Endothelial cell of umbilical vein (primary cell): Measurements from ENCODE around the gene DDX25. TPM values are rescaled to one million over a fixed set of nuclear protein-coding genes. Genes with fewer than 3 reads are reported as not detected.
"Not testable (repeated sequence)": the region's sequence is repeated elsewhere in the genome, so short reads cannot be mapped to it uniquely, and the experiment has no call there.

Experiments
- BruUV-seq: library from RNA; stranded (reverse); fragments of 400-500 nt; replicated peaks from 2 replicates; lab custom pipeline; 2021; lab: Mats Ljungman, UMichigan
- CTCF ChIA-PET: fragments of 300-600, 350-600 bp; sonication (Branson Sonifier 250); formaldehyde crosslinking; loops from one replicate; lab custom pipeline; 2021; ENCODE audit warnings: antibody characterized with exemption, inconsistent platforms; lab: Charles Lee
- POLR2A ChIA-PET: fragments of 300-600, 350-600 bp; sonication (Branson Sonifier 250); formaldehyde crosslinking; loops from one replicate; lab custom pipeline; 2021; ENCODE audit warnings: antibody characterized with exemption, inconsistent platforms; lab: Charles Lee
- DNase-seq: peaks from one replicate; pipeline ENCODE4 v3.0.0-alpha.2; 2011; ENCODE audit warnings: low read depth, low spot score
- FAIRE-seq: peaks from 2 replicates; lab custom pipeline; 2011; peaks lifted over from hg19 to GRCh38; lab: Jason Lieb, UNC
- H2AFZ ChIP-seq: 2 replicates; pipeline ENCODE4 v1.6.0; 2012; ENCODE audit warnings: low read depth, low read length, control low read depth, inconsistent platforms
- H3K27ac ChIP-seq: 2 replicates; pipeline ENCODE4 v1.5.1; 2011; ENCODE audit warnings: low read depth, mild to moderate bottlenecking, control low read depth, low read length, moderate library complexity; ENCODE audit not compliant: insufficient read depth
- H3K27me3 ChIP-seq, 2 experiments: 2 replicates each; pipeline versions ENCODE4 v1.6.0 to v1.6.1; 2011; ENCODE audit warnings: low read length in 2 of 2, mixed read lengths in 1 of 2; ENCODE audit not compliant: control insufficient read depth in 2 of 2, insufficient read depth in 2 of 2
- H3K36me3 ChIP-seq, 2 experiments: 2 replicates in 1 of 2; 3 replicates in 1 of 2; pipeline ENCODE4 v1.5.1; 2011; ENCODE audit warnings: low read length in 2 of 2, mild to moderate bottlenecking in 1 of 2, moderate library complexity in 1 of 2; ENCODE audit not compliant: control insufficient read depth in 2 of 2, insufficient read depth in 2 of 2; ENCODE audit errors: extremely low read depth in 1 of 2
- H3K4me1 ChIP-seq: 3 replicates; pipeline ENCODE4 v1.5.1; 2011; ENCODE audit warnings: mild to moderate bottlenecking, low read length; ENCODE audit not compliant: control insufficient read depth, insufficient read depth; ENCODE audit errors: extremely low read depth
- H3K4me2 ChIP-seq: 2 replicates; pipeline ENCODE4 v1.6.1; 2011; ENCODE audit warnings: low read length, control low read depth, mixed read lengths; ENCODE audit not compliant: insufficient read depth
- H3K4me3 ChIP-seq, 3 experiments: fragments of 200-600 bp in 1 of 3; sonication (generic), shearing (Covaris generic) in 1 of 3; replicated peaks in 1 of 3; 2 replicates each; pipeline ENCODE4 v1.5.1; 2011 to 2016; ENCODE audit warnings: control low read depth in 3 of 3, low read length in 3 of 3, mild to moderate bottlenecking in 2 of 3, inconsistent platforms in 1 of 3, low read depth in 1 of 3, moderate library complexity in 1 of 3; ENCODE audit not compliant: insufficient read depth in 1 of 3
- H3K79me2 ChIP-seq: 2 replicates; pipeline ENCODE4 v1.6.0; 2012; ENCODE audit warnings: low read length, inconsistent platforms; ENCODE audit not compliant: control insufficient read depth, insufficient read depth
- H3K9ac ChIP-seq: replicated peaks from 2 replicates; pipeline ENCODE3; 2011; ENCODE audit warnings: low read length, control low read depth; ENCODE audit not compliant: insufficient read depth; ENCODE audit errors: extremely low read depth
- H3K9me1 ChIP-seq: replicated peaks from 3 replicates; pipeline ENCODE4 v1.6.0; 2011; ENCODE audit warnings: mild to moderate bottlenecking, low read length; ENCODE audit not compliant: control insufficient read depth, insufficient read depth; ENCODE audit errors: extremely low read depth
- H3K9me3 ChIP-seq: replicated peaks from 2 replicates; pipeline ENCODE4 v1.5.1; 2012; ENCODE audit warnings: low read length, inconsistent platforms; ENCODE audit not compliant: control insufficient read depth, insufficient read depth
- H4K20me1 ChIP-seq: replicated peaks from 2 replicates; pipeline ENCODE3; 2011; ENCODE audit warnings: mild to moderate bottlenecking, low read length; ENCODE audit not compliant: control insufficient read depth, insufficient read depth; ENCODE audit errors: extremely low read depth
- EZH2 ChIP-seq: IDR thresholded peaks from 2 replicates; pipeline ENCODE4 v1.6.1; 2012; ENCODE audit warnings: borderline replicate concordance, low read depth, mild to moderate bottlenecking, moderate library complexity, low read length, inconsistent platforms; ENCODE audit not compliant: severe bottlenecking
- FOS ChIP-seq: IDR thresholded peaks from 2 replicates; pipeline ENCODE4 v1.6.1; 2011; ENCODE audit warnings: mild to moderate bottlenecking, low read length, moderate library complexity, borderline replicate concordance; ENCODE audit not compliant: insufficient read depth
- GATA2 ChIP-seq: IDR thresholded peaks from 2 replicates; pipeline ENCODE4 v1.7.0; 2011; ENCODE audit warnings: low read depth, mild to moderate bottlenecking, moderate library complexity, mixed read lengths, low read length; ENCODE audit not compliant: insufficient read length, insufficient read depth
- JUN ChIP-seq: IDR thresholded peaks from 2 replicates; pipeline ENCODE4 v1.6.1; 2011; ENCODE audit warnings: borderline replicate concordance, low read depth; ENCODE audit not compliant: insufficient read length, insufficient read depth
- MYC ChIP-seq: IDR thresholded peaks from one replicate; pipeline ENCODE4 v1.6.1; 2011; ENCODE audit warnings: mild to moderate bottlenecking, low read depth, low read length
- POLR2A ChIP-seq: IDR thresholded peaks from 2 replicates; pipeline ENCODE4 v1.6.1; 2012; ENCODE audit warnings: low read depth, mild to moderate bottlenecking, control low read depth, low read length
- POLR2AphosphoS5 ChIP-seq: IDR thresholded peaks from 2 replicates; pipeline ENCODE4 v1.6.1; 2012; ENCODE audit warnings: low read depth, mild to moderate bottlenecking, control low read depth, low read length, moderate library complexity; ENCODE audit not compliant: insufficient read depth
- dilution Hi-C: fragments of 300-500 bp; cut with MboI; formaldehyde crosslinking; loops from one replicate; pipeline ENCODE4 v1.15.0; 2019; ENCODE audit warnings: low sequenced_read_pairs; ENCODE audit not compliant: extremely low pct_ligation_motif_present
- intact Hi-C: fragments of 100-400 bp; cut with micrococcal nuclease; formaldehyde crosslinking; loops from one replicate; pipeline ENCODE4 v1.10.0; 2022
- polyA plus RNA-seq, 4 experiments: library from polyadenylated mRNA; depleted of rRNA in 3 of 4; stranded (reverse) in 3 of 4; unstranded in 1 of 4; fragments of >200 nt; gene quantifications; 2 replicates each; pipeline versions ENCODE4 v1.2.1 to v1.2.3, GENCODE V29; 2011 to 2012; ENCODE audit warnings: missing spikeins in 1 of 4
- total RNA-seq: library from RNA; stranded (reverse); gene quantifications from 2 replicates; pipeline ENCODE4 v1.2.3, GENCODE V29; 2021
- TF ChIP-seq, protein P1 (sequence below), 2 donors: IDR thresholded peaks; 1 replicate in 1 of 2; 2 replicates in 1 of 2; pipeline ENCODE4 v1.5.1; 2011; ENCODE audit warnings: low read length in 2 of 2, mild to moderate bottlenecking in 2 of 2, moderate library complexity in 2 of 2, control low read depth in 1 of 2, inconsistent platforms in 1 of 2, low read depth in 1 of 2; ENCODE audit not compliant: insufficient read depth in 1 of 2; ENCODE audit errors: extremely low read depth in 1 of 2
- TF ChIP-seq, protein P2 (sequence below): IDR thresholded peaks from 2 replicates; pipeline ENCODE4 v1.6.1; 2011; ENCODE audit not compliant: insufficient read depth, insufficient read length

Gene DDX25
- total and polyA plus RNA-seq, 2 donors (not counting 3 experiments of a cell fraction or from before 2014, with no cell fraction given), result not detected

GRCh38 chr11:125910226-125910849, 6.0 kb downstream of the DDX25 start:
- no peak overlapping the region for H3K4me2 ChIP-seq
- no peak overlapping the region for H3K9ac ChIP-seq
- FAIRE-seq (no peak), DNase-seq (no peak)
- TF ChIP-seq POLR2AphosphoS5 (no peak), POLR2A (no peak), EZH2 (no peak), JUN (no peak), FOS (no peak), MYC (no peak), GATA2 (no peak)
- TF ChIP-seq, protein P1, sequence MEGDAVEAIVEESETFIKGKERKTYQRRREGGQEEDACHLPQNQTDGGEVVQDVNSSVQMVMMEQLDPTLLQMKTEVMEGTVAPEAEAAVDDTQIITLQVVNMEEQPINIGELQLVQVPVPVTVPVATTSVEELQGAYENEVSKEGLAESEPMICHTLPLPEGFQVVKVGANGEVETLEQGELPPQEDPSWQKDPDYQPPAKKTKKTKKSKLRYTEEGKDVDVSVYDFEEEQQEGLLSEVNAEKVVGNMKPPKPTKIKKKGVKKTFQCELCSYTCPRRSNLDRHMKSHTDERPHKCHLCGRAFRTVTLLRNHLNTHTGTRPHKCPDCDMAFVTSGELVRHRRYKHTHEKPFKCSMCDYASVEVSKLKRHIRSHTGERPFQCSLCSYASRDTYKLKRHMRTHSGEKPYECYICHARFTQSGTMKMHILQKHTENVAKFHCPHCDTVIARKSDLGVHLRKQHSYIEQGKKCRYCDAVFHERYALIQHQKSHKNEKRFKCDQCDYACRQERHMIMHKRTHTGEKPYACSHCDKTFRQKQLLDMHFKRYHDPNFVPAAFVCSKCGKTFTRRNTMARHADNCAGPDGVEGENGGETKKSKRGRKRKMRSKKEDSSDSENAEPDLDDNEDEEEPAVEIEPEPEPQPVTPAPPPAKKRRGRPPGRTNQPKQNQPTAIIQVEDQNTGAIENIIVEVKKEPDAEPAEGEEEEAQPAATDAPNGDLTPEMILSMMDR (IDR thresholded peaks at IDR 0.05; ENCODE audit: extremely low read depth in 1 of 2, insufficient read depth in 1 of 2, low read depth in 1 of 2, low read length in 2 of 2), result no peak
- TF ChIP-seq, protein P2, sequence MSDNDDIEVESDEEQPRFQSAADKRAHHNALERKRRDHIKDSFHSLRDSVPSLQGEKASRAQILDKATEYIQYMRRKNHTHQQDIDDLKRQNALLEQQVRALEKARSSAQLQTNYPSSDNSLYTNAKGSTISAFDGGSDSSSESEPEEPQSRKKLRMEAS, result no peak
- no peak overlapping the region for H3K4me3 ChIP-seq
- no peaks in the 10 kb centered on the region for H3K36me3 ChIP-seq
- H3K9me1 ChIP-seq, result no peaks in the 10 kb centered on the region
- no peak overlapping the region for H3K27ac ChIP-seq
- no peaks in the 10 kb centered on the region for H3K4me1 ChIP-seq
- H3K27me3 ChIP-seq, result peaks cover 12 to 14% of the 10 kb centered on the region in 2 experiments
- ChIA-PET CTCF (interaction anchor here (0.8 to 1.7 kb wide), 3 partner anchors 13 to 287 kb away, joined by 3 to 6 read pairs (median 3); no protein-coding TSS in a partner anchor), POLR2A (interaction anchor here (0.6 kb wide), 1 partner anchor 15 kb away, joined by 3 read pairs; no protein-coding TSS in a partner anchor)
- H3K79me2 ChIP-seq, result no peaks in the 10 kb centered on the region
- H4K20me1 ChIP-seq, result no peaks in the 10 kb centered on the region
- H3K9me3 ChIP-seq, result no peaks in the 10 kb centered on the region
- H2AFZ ChIP-seq, result no peak overlapping the region
- intact Hi-C loops (no loop called here), dilution Hi-C loops (no loop called here)
- no TSS peak for BruUV-seq

DNA sequence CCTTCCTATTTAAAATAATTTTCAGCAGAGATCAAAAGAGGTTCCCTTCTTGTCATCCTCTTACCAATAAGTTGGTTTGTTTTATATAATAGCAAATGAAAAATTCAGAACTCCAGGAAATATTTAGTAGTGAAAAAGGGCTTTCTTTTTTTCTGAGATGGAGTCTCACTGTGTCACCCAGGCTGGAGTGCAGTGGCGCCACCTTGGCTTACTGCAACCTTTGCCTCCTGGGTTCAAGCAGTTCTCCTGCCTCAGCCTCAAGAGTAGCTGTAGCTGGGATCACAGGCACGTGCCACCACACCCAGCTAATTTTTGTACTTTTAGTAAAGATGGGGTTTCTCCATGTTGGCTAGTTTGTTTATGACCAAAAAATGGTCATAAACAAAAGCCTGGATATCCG, 10.3 kb downstream of the DDX25 start:
- H3K36me3 ChIP-seq, intact Hi-C loops, H4K20me1 ChIP-seq, H3K9me3 ChIP-seq, H3K9ac ChIP-seq, BruUV-seq, CTCF ChIA-PET, H3K4me1 ChIP-seq, H3K27ac ChIP-seq, DNase-seq, H3K9me1 ChIP-seq, H3K4me2 ChIP-seq, POLR2A ChIA-PET, dilution Hi-C loops, H3K4me3 ChIP-seq, H3K79me2 ChIP-seq, FAIRE-seq, H2AFZ ChIP-seq: not testable (repeated sequence)
- peaks cover 4 to 14% of the 10 kb centered on the region in 2 experiments for H3K27me3 ChIP-seq
